Measurements from ENCODE around the gene NFE2.

The NFE2 gene

GRCh38 chr12:54262403-54262925, 38.4 kb downstream of the NFE2 start:
- 56 to 57% methylated on average over 3 to 4 of the region's 4 CpGs for WGBS, 2 experiments (ENCODE audit: insufficient coverage in 2 of 2)
- H3K36me3 ChIP-seq (ENCODE audit: control insufficient read depth, insufficient read depth, low read length), result peaks cover 3% of the 10 kb centered on the region
- peaks cover 43% of the 10 kb centered on the region for H3K4me1 ChIP-seq (ENCODE audit: control insufficient read depth, insufficient read depth, low read length, poor library complexity, severe bottlenecking)
- H3K9me3 ChIP-seq (ENCODE audit: control insufficient read depth, low read length), result no peaks in the 10 kb centered on the region
- H3K27ac ChIP-seq (ENCODE audit: low read depth, low read length, severe bottlenecking), result peak overlapping the region; percentile 99
- H3K4me3 ChIP-seq (ENCODE audit: extremely low read depth, insufficient read depth, low read length, poor library complexity, severe bottlenecking), result no peak overlapping the region

GRCh38 chr12:54261815-54262402, 38.9 kb downstream of the NFE2 start:
- Histone ChIP-seq H3K36me3 (ENCODE audit: control insufficient read depth, insufficient read depth, low read length) (peaks cover 8% of the 10 kb centered on the region), H3K27ac (ENCODE audit: low read depth, low read length, severe bottlenecking) (peak overlapping the region; percentile 99), H3K4me3 (ENCODE audit: extremely low read depth, insufficient read depth, low read length, poor library complexity, severe bottlenecking) (no peak overlapping the region), H3K4me1 (ENCODE audit: control insufficient read depth, insufficient read depth, low read length, poor library complexity, severe bottlenecking) (peaks cover 49% of the 10 kb centered on the region), H3K9me3 (ENCODE audit: control insufficient read depth, low read length) (no peaks in the 10 kb centered on the region)
- WGBS, 2 experiments (ENCODE audit: insufficient coverage in 2 of 2), result 63% methylated on average over 1 of the region's 5 CpGs; no CpG with 5 or more reads in 1 of the 2 experiments

DNA sequence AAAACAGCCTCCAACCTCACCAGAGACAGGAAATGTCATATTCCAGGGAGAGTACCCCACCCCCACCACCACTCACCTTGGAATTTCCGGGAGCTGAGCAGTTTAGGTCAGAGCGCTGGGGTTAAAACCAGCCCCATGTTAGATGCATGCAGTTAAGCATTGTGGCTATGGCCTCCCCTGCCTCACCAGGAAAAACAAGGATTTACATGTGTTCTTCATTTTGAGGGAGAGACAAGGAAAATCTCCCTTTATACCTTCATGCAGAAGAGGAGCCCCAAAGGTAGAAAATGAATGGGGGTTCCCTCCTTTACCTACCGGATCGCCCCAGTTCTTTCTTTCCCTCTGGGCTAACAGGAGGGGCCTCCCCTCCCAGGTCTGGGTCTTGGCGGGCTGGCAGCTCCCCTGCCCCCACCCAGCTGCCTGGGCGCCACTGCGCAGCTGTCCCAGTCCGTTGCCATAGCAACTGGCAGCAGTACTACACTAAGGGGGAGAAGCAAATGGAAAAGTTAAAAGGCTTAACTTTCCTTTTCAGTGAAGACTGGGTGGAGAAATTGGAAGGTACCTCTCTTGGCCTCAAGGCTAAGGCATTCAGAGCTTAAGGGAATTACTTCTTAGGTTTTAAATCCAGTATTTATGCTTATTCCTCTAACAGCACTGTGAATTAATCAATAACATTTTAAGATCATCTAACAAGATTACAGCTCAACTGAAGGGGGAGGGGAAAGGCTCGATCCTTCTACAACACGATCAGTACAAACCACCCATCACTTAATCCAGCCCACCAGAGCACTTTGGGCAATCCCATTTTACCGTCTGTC, 41.4 kb downstream of the NFE2 start:
- H3K9me3 ChIP-seq (ENCODE audit: control insufficient read depth, low read length), result no peaks in the 10 kb centered on the region
- WGBS, 2 experiments (ENCODE audit: insufficient coverage in 2 of 2), result 0% methylated on average over 3 to 4 of the region's 11 CpGs
- H3K4me1 ChIP-seq (ENCODE audit: control insufficient read depth, insufficient read depth, low read length, poor library complexity, severe bottlenecking), result peaks cover 53% of the 10 kb centered on the region
- peak overlapping the region; percentile 35 for H3K4me3 ChIP-seq (ENCODE audit: extremely low read depth, insufficient read depth, low read length, poor library complexity, severe bottlenecking)
- H3K27ac ChIP-seq (ENCODE audit: low read depth, low read length, severe bottlenecking), result peak overlapping the region; percentile 99
- peaks cover 33% of the 10 kb centered on the region for H3K36me3 ChIP-seq (ENCODE audit: control insufficient read depth, insufficient read depth, low read length)

DNA sequence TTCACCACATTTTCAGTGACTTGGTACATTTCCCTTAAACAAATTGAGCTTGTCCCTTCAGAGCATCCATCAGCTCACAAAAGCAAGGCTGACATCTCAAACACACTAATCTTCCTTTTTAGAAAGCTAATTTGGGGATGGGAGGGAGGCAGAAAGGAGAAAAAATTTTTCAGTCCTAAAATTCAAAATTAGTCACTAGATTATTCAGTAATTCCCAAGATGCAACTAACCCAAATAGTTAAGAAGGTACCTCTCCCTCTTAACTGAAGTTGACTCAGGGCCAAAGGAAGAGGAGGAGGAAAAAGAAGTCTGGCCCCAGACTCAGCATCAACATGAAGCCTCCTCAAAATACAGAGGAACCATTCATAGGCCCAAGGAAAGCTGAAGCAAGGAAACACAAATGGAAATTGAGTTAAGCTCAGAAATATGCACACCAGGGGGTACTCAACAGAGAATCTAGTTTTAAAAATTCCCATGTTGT, 42.6 kb downstream of the NFE2 start:
- peak overlapping the region; percentile 35 for H3K4me3 ChIP-seq (ENCODE audit: extremely low read depth, insufficient read depth, low read length, poor library complexity, severe bottlenecking)
- peaks cover 42% of the 10 kb centered on the region for H3K36me3 ChIP-seq (ENCODE audit: control insufficient read depth, insufficient read depth, low read length)
- H3K9me3 ChIP-seq (ENCODE audit: control insufficient read depth, low read length), result no peaks in the 10 kb centered on the region
- H3K27ac ChIP-seq (ENCODE audit: low read depth, low read length, severe bottlenecking), result peak overlapping the region; percentile 99
- peaks cover 51% of the 10 kb centered on the region for H3K4me1 ChIP-seq (ENCODE audit: control insufficient read depth, insufficient read depth, low read length, poor library complexity, severe bottlenecking)

GRCh38 chr12:54257332-54257731, 43.5 kb downstream of the NFE2 start:
- 87 to 97% methylated on average over 4 to 6 of the region's 8 CpGs for WGBS, 2 experiments (ENCODE audit: insufficient coverage in 2 of 2)
- H3K4me3 ChIP-seq (ENCODE audit: extremely low read depth, insufficient read depth, low read length, poor library complexity, severe bottlenecking), result no peak overlapping the region
- H3K4me1 ChIP-seq (ENCODE audit: control insufficient read depth, insufficient read depth, low read length, poor library complexity, severe bottlenecking), result peaks cover 42% of the 10 kb centered on the region
- H3K36me3 ChIP-seq (ENCODE audit: control insufficient read depth, insufficient read depth, low read length), result peaks cover 50% of the 10 kb centered on the region
- H3K27ac ChIP-seq (ENCODE audit: low read depth, low read length, severe bottlenecking), result peak overlapping the region; percentile 99
- H3K9me3 ChIP-seq (ENCODE audit: control insufficient read depth, low read length), result no peaks in the 10 kb centered on the region

DNA sequence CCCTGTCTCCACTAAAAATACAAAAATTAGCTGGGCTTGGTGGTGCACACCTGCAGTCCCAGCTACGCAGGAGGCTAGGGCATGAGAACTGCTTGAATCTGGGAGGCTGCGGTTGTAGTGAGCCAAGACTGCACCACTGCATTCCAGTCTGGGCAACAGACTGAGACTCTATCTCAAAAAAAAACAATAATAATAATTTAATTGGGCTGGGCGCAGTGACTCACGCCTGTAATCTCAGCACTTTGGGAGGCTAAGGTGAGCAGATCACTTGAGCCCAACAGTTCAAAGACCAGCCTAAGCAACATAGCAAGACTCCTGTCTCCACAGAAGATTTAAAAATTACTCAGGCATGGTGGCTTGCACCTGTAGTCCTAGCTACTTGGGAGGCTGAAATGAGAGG, 47.6 kb downstream of the NFE2 start:
- Histone ChIP-seq H3K4me1 (ENCODE audit: control insufficient read depth, insufficient read depth, low read length, poor library complexity, severe bottlenecking) (peaks cover 17% of the 10 kb centered on the region), H3K27ac (ENCODE audit: low read depth, low read length, severe bottlenecking) (no peak overlapping the region), H3K9me3 (ENCODE audit: control insufficient read depth, low read length) (no peaks in the 10 kb centered on the region), H3K4me3 (ENCODE audit: extremely low read depth, insufficient read depth, low read length, poor library complexity, severe bottlenecking) (no peak overlapping the region), H3K36me3 (ENCODE audit: control insufficient read depth, insufficient read depth, low read length) (peaks cover 78% of the 10 kb centered on the region)
- 95 to 96% methylated on average over 3 to 4 of the region's 4 CpGs for WGBS, 2 experiments (ENCODE audit: insufficient coverage in 2 of 2)

GRCh38 chr12:54251667-54252284, 49.0 kb downstream of the NFE2 start:
- no peak overlapping the region for H3K27ac ChIP-seq (ENCODE audit: low read depth, low read length, severe bottlenecking)
- peaks cover 3% of the 10 kb centered on the region for H3K4me1 ChIP-seq (ENCODE audit: control insufficient read depth, insufficient read depth, low read length, poor library complexity, severe bottlenecking)
- H3K4me3 ChIP-seq (ENCODE audit: extremely low read depth, insufficient read depth, low read length, poor library complexity, severe bottlenecking), result no peak overlapping the region
- no CpG with 5 or more reads among the region's 1 CpG for WGBS, 2 experiments (ENCODE audit: insufficient coverage in 2 of 2)
- H3K36me3 ChIP-seq (ENCODE audit: control insufficient read depth, insufficient read depth, low read length), result peaks cover 85% of the 10 kb centered on the region
- H3K9me3 ChIP-seq (ENCODE audit: control insufficient read depth, low read length), result no peaks in the 10 kb centered on the region

DNA sequence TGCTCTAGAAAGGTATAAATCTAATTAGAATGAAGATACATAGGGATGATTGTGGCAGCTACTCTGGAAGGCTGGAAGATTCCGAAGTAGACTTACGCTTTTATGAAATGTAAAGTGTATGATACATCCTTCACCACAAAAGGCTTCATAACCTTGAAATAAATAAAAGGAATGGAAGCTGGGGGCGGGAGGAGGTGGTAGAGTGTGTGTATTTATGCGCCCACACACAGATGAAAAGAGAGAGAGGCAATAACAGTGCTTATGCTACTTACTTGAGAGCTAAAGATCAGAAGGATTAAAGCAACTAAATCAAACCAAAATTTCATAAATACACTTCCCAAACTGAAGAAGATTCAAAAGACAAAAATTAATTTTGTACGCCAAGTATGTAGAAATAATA, 51.3 kb downstream of the NFE2 start:
- no peaks in the 10 kb centered on the region for H3K9me3 ChIP-seq (ENCODE audit: control insufficient read depth, low read length)
- no CpG with 5 or more reads among the region's 5 CpGs for WGBS, 2 experiments (ENCODE audit: insufficient coverage in 2 of 2)
- no peak overlapping the region for H3K27ac ChIP-seq (ENCODE audit: low read depth, low read length, severe bottlenecking)
- no peaks in the 10 kb centered on the region for H3K4me1 ChIP-seq (ENCODE audit: control insufficient read depth, insufficient read depth, low read length, poor library complexity, severe bottlenecking)
- peaks cover 84% of the 10 kb centered on the region for H3K36me3 ChIP-seq (ENCODE audit: control insufficient read depth, insufficient read depth, low read length)
- no peak overlapping the region for H3K4me3 ChIP-seq (ENCODE audit: extremely low read depth, insufficient read depth, low read length, poor library complexity, severe bottlenecking)

DNA sequence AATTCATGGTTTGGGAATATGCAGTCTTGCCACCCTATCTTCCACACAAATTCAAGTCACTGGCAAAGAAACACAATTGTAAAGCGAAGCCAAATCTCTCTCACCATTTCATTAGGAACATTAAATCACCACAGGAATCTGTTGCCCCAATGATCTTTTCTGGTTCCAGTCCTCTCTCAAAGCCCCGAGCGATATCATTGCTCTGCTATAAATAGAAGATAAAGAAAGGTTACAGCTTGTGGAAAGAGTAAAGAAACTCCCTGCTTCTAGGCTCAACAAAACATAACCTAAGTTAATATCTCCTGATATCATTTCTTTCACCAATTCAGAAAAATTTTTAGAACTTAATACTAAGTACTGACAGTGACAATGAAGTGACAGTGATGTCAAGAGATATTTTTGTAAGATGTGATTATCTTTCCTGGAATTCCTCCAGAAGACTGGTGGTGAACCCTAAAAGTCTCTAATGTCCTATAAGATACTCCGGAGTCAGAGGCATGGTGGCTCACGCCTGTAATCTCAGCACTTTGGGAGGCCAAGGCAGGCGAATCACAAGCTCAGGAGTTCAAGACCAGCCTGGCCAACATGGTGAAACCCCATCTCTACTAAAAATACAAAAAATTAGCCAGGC, 54.7 kb downstream of the NFE2 start:
- 95 to 100% methylated on average over 4 of the region's 6 CpGs for WGBS, 2 experiments (ENCODE audit: insufficient coverage in 2 of 2)
- no peak overlapping the region for H3K27ac ChIP-seq (ENCODE audit: low read depth, low read length, severe bottlenecking)
- H3K36me3 ChIP-seq (ENCODE audit: control insufficient read depth, insufficient read depth, low read length), result peaks cover 90% of the 10 kb centered on the region
- H3K9me3 ChIP-seq (ENCODE audit: control insufficient read depth, low read length), result no peaks in the 10 kb centered on the region
- no peak overlapping the region for H3K4me3 ChIP-seq (ENCODE audit: extremely low read depth, insufficient read depth, low read length, poor library complexity, severe bottlenecking)
- no peaks in the 10 kb centered on the region for H3K4me1 ChIP-seq (ENCODE audit: control insufficient read depth, insufficient read depth, low read length, poor library complexity, severe bottlenecking)
